Measurements from ENCODE around the gene CHMP6.

Gene CHMP6

GRCh38 chr17:80950466-80951120 is 41.0 kb upstream of the CHMP6 start:
- DNase-seq (ENCODE audit: low read depth in 1 of 2, low spot score in 1 of 2) = no peak
- in situ Hi-C loops (cut with HindIII; ENCODE audit: low pct_unique_long_range_greater_than_20kb, low sequenced_read_pairs) = no loop called here
- TF ChIP-seq JUND (IDR thresholded peaks at IDR 0.05; ENCODE audit: low read depth) = no peak

- no peak for DNase-seq (ENCODE audit: low read depth in 1 of 2, low spot score in 1 of 2)
- no peak for TF ChIP-seq JUND (IDR thresholded peaks at IDR 0.05; ENCODE audit: low read depth)
- in situ Hi-C loops (cut with HindIII; ENCODE audit: low pct_unique_long_range_greater_than_20kb, low sequenced_read_pairs) = no loop called here
These were observed 40.2 kb upstream of the CHMP6 start for GRCh38 chr17:80951121-80952090.

GRCh38 chr17:80952291-80952690 is 39.4 kb upstream of the CHMP6 start:
- DNase-seq (ENCODE audit: low read depth in 1 of 2, low spot score in 1 of 2) = no peak
- no peak for TF ChIP-seq JUND (IDR thresholded peaks at IDR 0.05; ENCODE audit: low read depth)
- in situ Hi-C loops (cut with HindIII; ENCODE audit: low pct_unique_long_range_greater_than_20kb, low sequenced_read_pairs) = no loop called here

GRCh38 chr17:80953471-80954315 is 37.9 kb upstream of the CHMP6 start:
- in situ Hi-C loops (cut with HindIII; ENCODE audit: low pct_unique_long_range_greater_than_20kb, low sequenced_read_pairs) = no loop called here
- no peak for TF ChIP-seq JUND (IDR thresholded peaks at IDR 0.05; ENCODE audit: low read depth)
- no peak for DNase-seq (ENCODE audit: low read depth in 1 of 2, low spot score in 1 of 2)

GRCh38 chr17:80955078-80955477 is 36.6 kb upstream of the CHMP6 start:
- in situ Hi-C loops (cut with HindIII; ENCODE audit: low pct_unique_long_range_greater_than_20kb, low sequenced_read_pairs) = no loop called here
- DNase-seq (ENCODE audit: low read depth in 1 of 2, low spot score in 1 of 2) = no peak
- no peak for TF ChIP-seq JUND (IDR thresholded peaks at IDR 0.05; ENCODE audit: low read depth)

- no peak for TF ChIP-seq JUND (IDR thresholded peaks at IDR 0.05; ENCODE audit: low read depth)
- in situ Hi-C loops (cut with HindIII; ENCODE audit: low pct_unique_long_range_greater_than_20kb, low sequenced_read_pairs) = no loop called here
- DNase-seq (ENCODE audit: low read depth in 1 of 2, low spot score in 1 of 2) = no peak
These were observed 35.9 kb upstream of the CHMP6 start for GRCh38 chr17:80955671-80956280.

- in situ Hi-C loops (cut with HindIII; ENCODE audit: low pct_unique_long_range_greater_than_20kb, low sequenced_read_pairs) = no loop called here
- no peak for DNase-seq (ENCODE audit: low read depth in 1 of 2, low spot score in 1 of 2)
- TF ChIP-seq JUND (IDR thresholded peaks at IDR 0.05; ENCODE audit: low read depth) = no peak
These were observed 35.1 kb upstream of the CHMP6 start for GRCh38 chr17:80956321-80957190.

GRCh38 chr17:80957461-80957941 is 34.1 kb upstream of the CHMP6 start:
- in situ Hi-C loops (cut with HindIII; ENCODE audit: low pct_unique_long_range_greater_than_20kb, low sequenced_read_pairs) = no loop called here
- DNase-seq (ENCODE audit: low read depth in 1 of 2, low spot score in 1 of 2) = no peak
- no peak for TF ChIP-seq JUND (IDR thresholded peaks at IDR 0.05; ENCODE audit: low read depth)

- DNase-seq (ENCODE audit: low read depth in 1 of 2, low spot score in 1 of 2) = no peak
- TF ChIP-seq JUND (IDR thresholded peaks at IDR 0.05; ENCODE audit: low read depth) = no peak
- in situ Hi-C loops (cut with HindIII; ENCODE audit: low pct_unique_long_range_greater_than_20kb, low sequenced_read_pairs) = no loop called here
These were observed 32.2 kb upstream of the CHMP6 start for GRCh38 chr17:80959330-80960036.

- no peak for TF ChIP-seq JUND (IDR thresholded peaks at IDR 0.05; ENCODE audit: low read depth)
- DNase-seq (ENCODE audit: low read depth in 1 of 2, low spot score in 1 of 2) = no peak
- in situ Hi-C loops (cut with HindIII; ENCODE audit: low pct_unique_long_range_greater_than_20kb, low sequenced_read_pairs) = no loop called here
These were observed 31.4 kb upstream of the CHMP6 start for GRCh38 chr17:80960037-80960796.
